NCI-H1092 treated with DMSO at 0.1 percent for 48 hours (cell line): ENCODE results near the gene OTOP2.

Experiments
- DNase-seq: peaks from one replicate; lab custom pipeline; 2025; lab: John Stamatoyannopoulos, UW

Gene OTOP2

GRCh38 chr17:74925242-74925641 lies 1.2 kb downstream of the OTOP2 start:
- DNase-seq = no peak

GRCh38 chr17:74928786-74929185 lies 4.7 kb downstream of the OTOP2 start:
- no peak for DNase-seq

GRCh38 chr17:74930535-74931036 lies 6.5 kb downstream of the OTOP2 start:
- no peak for DNase-seq

- no peak for DNase-seq
These were observed 11.0 kb downstream of the OTOP2 start for GRCh38 chr17:74935048-74935447.

GRCh38 chr17:74935585-74936469 lies 11.8 kb downstream of the OTOP2 start, which contains the start of gene OTOP3:
TSS of gene OTOP3 (plus strand) at chr17:74935898. CDS start at chr17:74935922, 24 bp downstream.
- DNase-seq = no peak

GRCh38 chr17:74936470-74936799 lies 12.4 kb downstream of the OTOP2 start:
- no peak for DNase-seq

- DNase-seq = no peak
These were observed 13.3 kb downstream of the OTOP2 start for GRCh38 chr17:74937064-74938051.

- DNase-seq = no peak
These were observed 14.3 kb downstream of the OTOP2 start for GRCh38 chr17:74938194-74938950.

GRCh38 chr17:74939534-74939933 lies 15.5 kb downstream of the OTOP2 start:
- no peak for DNase-seq

GRCh38 chr17:74941128-74941725 lies 17.2 kb downstream of the OTOP2 start:
- no peak for DNase-seq

GRCh38 chr17:74943808-74944522 lies 19.9 kb downstream of the OTOP2 start:
- DNase-seq = no peak

- no peak for DNase-seq
These were observed 21.5 kb downstream of the OTOP2 start for GRCh38 chr17:74945543-74945942.

- no peak for DNase-seq
These were observed 22.6 kb downstream of the OTOP2 start for GRCh38 chr17:74946641-74947040.

- DNase-seq = no peak
These were observed 23.1 kb downstream of the OTOP2 start for GRCh38 chr17:74947041-74947754.

- no peak for DNase-seq
These were observed 25.5 kb downstream of the OTOP2 start for GRCh38 chr17:74949455-74950115.

GRCh38 chr17:74950207-74950606 lies 26.1 kb downstream of the OTOP2 start:
- peak; percentile 6 for DNase-seq

- DNase-seq = no peak
These were observed 27.0 kb downstream of the OTOP2 start for GRCh38 chr17:74951065-74951464.

- no peak for DNase-seq
These were observed 27.8 kb downstream of the OTOP2 start for GRCh38 chr17:74951680-74952421.
